Kidney epithelial cell (primary cell): ENCODE results near the gene SPTBN4. TPM values are rescaled to one million over a fixed set of nuclear protein-coding genes. Genes with fewer than 3 reads are reported as not detected.
"Not testable (repeated sequence)": the region's sequence is repeated elsewhere in the genome, so short reads cannot be mapped to it uniquely, and the experiment has no call there.

Source experiments
- DNase-seq: peaks from one replicate; pipeline ENCODE4 v3.0.0-alpha.2; 2010; ENCODE audit warnings: low read depth
- H3K27me3 ChIP-seq: 2 replicates; pipeline ENCODE4 v1.6.0; 2011; ENCODE audit warnings: low read length; ENCODE audit not compliant: control insufficient read depth, insufficient read depth
- H3K36me3 ChIP-seq: 2 replicates; pipeline ENCODE4 v1.5.1; 2011; ENCODE audit warnings: low read length; ENCODE audit not compliant: control insufficient read depth, insufficient read depth
- H3K4me3 ChIP-seq: 2 replicates; pipeline ENCODE4 v1.5.1; 2011; ENCODE audit warnings: low read depth, mild to moderate bottlenecking, control low read depth, low read length
- CTCF ChIP-seq: IDR thresholded peaks from 2 replicates; pipeline ENCODE4 v1.5.1; 2011; ENCODE audit warnings: mild to moderate bottlenecking, moderate library complexity, low read length, control low read depth, inconsistent platforms; ENCODE audit not compliant: insufficient read depth, poor library complexity, severe bottlenecking
- total RNA-seq: library from RNA; depleted of rRNA; stranded (reverse); fragments of >200 nt; gene quantifications from 2 replicates; pipeline ENCODE4 v1.2.3, GENCODE V29; 2015

Gene SPTBN4
- total RNA-seq, 1 donor from 2014 or later, result 2.4 TPM

GRCh38 chr19:40457048-40457447 lies 9.8 kb upstream of the SPTBN4 start:
- DNase-seq, result no peak
- Histone ChIP-seq H3K4me3 (no peak overlapping the region), H3K27me3 (no peaks in the 10 kb centered on the region), H3K36me3 (no peaks in the 10 kb centered on the region)
- no peak for TF ChIP-seq CTCF

GRCh38 chr19:40457953-40458596 lies 8.7 kb upstream of the SPTBN4 start:
- TF ChIP-seq CTCF, result no peak
- no peaks in the 10 kb centered on the region for H3K36me3 ChIP-seq
- H3K4me3 ChIP-seq, result no peak overlapping the region
- DNase-seq, result no peak
- no peaks in the 10 kb centered on the region for H3K27me3 ChIP-seq

GRCh38 chr19:40458597-40458974 lies 8.2 kb upstream of the SPTBN4 start:
- no peak for TF ChIP-seq CTCF
- DNase-seq, result no peak
- no peaks in the 10 kb centered on the region for H3K36me3 ChIP-seq
- no peaks in the 10 kb centered on the region for H3K27me3 ChIP-seq
- H3K4me3 ChIP-seq, result no peak overlapping the region

- H3K36me3 ChIP-seq, result no peaks in the 10 kb centered on the region
- H3K4me3 ChIP-seq, result no peak overlapping the region
- TF ChIP-seq CTCF, result no peak
- no peaks in the 10 kb centered on the region for H3K27me3 ChIP-seq
- no peak for DNase-seq
Measured at GRCh38 chr19:40460185-40460584, 6.6 kb upstream of the SPTBN4 start.

- Histone ChIP-seq H3K4me3 (no peak overlapping the region), H3K27me3 (peaks cover 7% of the 10 kb centered on the region), H3K36me3 (no peaks in the 10 kb centered on the region)
- TF ChIP-seq CTCF, result no peak
- DNase-seq, result no peak
Measured at GRCh38 chr19:40461669-40462221, 5.1 kb upstream of the SPTBN4 start.

GRCh38 chr19:40463587-40464037 lies 3.2 kb upstream of the SPTBN4 start:
- peaks cover 14% of the 10 kb centered on the region for H3K27me3 ChIP-seq
- not testable (repeated sequence) for H3K36me3 ChIP-seq, DNase-seq, H3K4me3 ChIP-seq
